Kidney (tissue), 14 donors: ENCODE measurements around the gene MBNL1. TPM values are rescaled to one million over a fixed set of nuclear protein-coding genes. Genes with fewer than 3 reads are reported as not detected.
A peak's percentile ranks its signal among the peaks of the same experiment; 100 is the strongest.

Source experiments
- DNase-seq, 5 donors: peaks; one replicate each; pipeline ENCODE4 v3.0.0-alpha.2; 2013 to 2020
- FAIRE-seq: peaks from 2 replicates; lab custom pipeline; 2012; peaks lifted over from hg19 to GRCh38; lab: Jason Lieb, UNC
- H3K27ac ChIP-seq, 2 donors: one replicate each; pipeline ENCODE4 v1.7.0; 2013; ENCODE audit warnings: low read depth in 2 of 2, low read length in 2 of 2, inconsistent platforms in 1 of 2
- H3K27me3 ChIP-seq: one replicate; pipeline ENCODE4 v1.7.1; 2013; ENCODE audit warnings: low read length, inconsistent platforms; ENCODE audit not compliant: control insufficient read depth, insufficient read depth
- H3K36me3 ChIP-seq, 3 donors: one replicate each; pipeline versions ENCODE4 v1.7.0 to v1.7.1; 2013; ENCODE audit warnings: low read length in 3 of 3, control low read depth in 1 of 3, inconsistent platforms in 1 of 3; ENCODE audit not compliant: insufficient read depth in 3 of 3, control insufficient read depth in 2 of 3
- H3K4me1 ChIP-seq, 3 donors: one replicate each; pipeline versions ENCODE4 v1.7.0 to v1.7.1; 2013; ENCODE audit warnings: low read length in 3 of 3, inconsistent platforms in 1 of 3, low read depth in 1 of 3; ENCODE audit not compliant: control insufficient read depth in 2 of 3, insufficient read depth in 2 of 3
- H3K4me3 ChIP-seq, 3 donors: one replicate each; pipeline versions ENCODE4 v1.7.0 to v1.8.1; 2013; ENCODE audit warnings: low read length in 3 of 3, control low read depth in 1 of 3, inconsistent platforms in 1 of 3
- H3K9ac ChIP-seq, 3 donors: one replicate each; pipeline versions ENCODE4 v1.7.0 to v1.7.1; 2013; ENCODE audit warnings: low read length in 3 of 3, control low read depth in 1 of 3, inconsistent platforms in 1 of 3
- H3K9me3 ChIP-seq, 3 donors: one replicate each; pipeline versions ENCODE4 v1.7.0 to v1.7.1; 2013; ENCODE audit warnings: low read length in 3 of 3, control low read depth in 1 of 3, inconsistent platforms in 1 of 3; ENCODE audit not compliant: control insufficient read depth in 2 of 3, insufficient read depth in 1 of 3
- CTCF ChIP-seq: IDR thresholded peaks from 3 replicates; pipeline ENCODE4 v1.5.1; 2012; ENCODE audit warnings: mild to moderate bottlenecking, moderate library complexity, borderline replicate concordance; ENCODE audit not compliant: insufficient read depth; ENCODE audit errors: extremely low read depth
- intact Hi-C: fragments of 100-400 bp; cut with DNase I; formaldehyde crosslinking; loops from one replicate; pipeline ENCODE4 v1.11.1; 2022
- polyA plus RNA-seq: library from polyadenylated mRNA; stranded (reverse); fragments of 350-450 nt; fragmentation: Illumina TruSeq; extraction: RNeasy Lipid Tissue Mini Kit (QIAGEN cat#74804); gene quantifications from one replicate; pipeline ENCODE4 v1.2.3, GENCODE V29; 2014; ENCODE audit warnings: low read depth, low replicate concordance; ENCODE audit not compliant: insufficient read depth
- total RNA-seq: library from RNA; stranded (reverse); fragmentation: NEBNext Ultra II Directional; extraction: Animal tissue kit (Norgen Biotek cat#: 25700); gene quantifications from one replicate; pipeline ENCODE4 v1.2.1, GENCODE V29; 2021
- donor health status: control.
- donor health status: control.
- donor health status: control.
- donor health status: control.
- donor health status: control.
- donor health status: DM: yes; HTN: yes; CAD: no.
- donor health status: Normal renal cell carcinoma (clear cell type).

MBNL1 gene
- total and polyA plus RNA-seq, 2 donors from 2014 or later = 22.0 to 167 TPM

- Histone ChIP-seq H3K9me3 (peaks cover 0 to 2% (median 0%) of the 10 kb centered on the region in 3 donors), H3K4me1 (peaks cover 0 to 5% (median 4%) of the 10 kb centered on the region in 3 donors), H3K27ac (no peak overlapping the region), H3K9ac (no peak overlapping the region), H3K4me3 (no peak overlapping the region), H3K36me3 (no peaks in the 10 kb centered on the region), H3K27me3 (no peaks in the 10 kb centered on the region)
- TF ChIP-seq CTCF = no peak
- intact Hi-C loops = no loop called here
- peak; percentile 82 for FAIRE-seq
- DNase-seq = no peak
Observed at GRCh38 chr3:152328841-152329240, 60.1 kb downstream of the MBNL1 start.

- H3K9me3 ChIP-seq = no peaks in the 10 kb centered on the region
- FAIRE-seq (peak; percentile 39), DNase-seq (no peak)
- no peak overlapping the region for H3K9ac ChIP-seq
- H3K27ac ChIP-seq = no peak overlapping the region
- H3K4me3 ChIP-seq = no peak overlapping the region
- no peaks in the 10 kb centered on the region for H3K36me3 ChIP-seq
- TF ChIP-seq CTCF = no peak
- H3K4me1 ChIP-seq = peaks cover 0 to 5% (median 4%) of the 10 kb centered on the region in 3 donors
- intact Hi-C loops = no loop called here
- no peaks in the 10 kb centered on the region for H3K27me3 ChIP-seq
Observed at GRCh38 chr3:152330559-152330958, 61.8 kb downstream of the MBNL1 start.

GRCh38 chr3:152331018-152331541 is 62.4 kb downstream of the MBNL1 start:
- Histone ChIP-seq H3K36me3 (no peaks in the 10 kb centered on the region), H3K4me1 (peaks cover 0 to 5% (median 4%) of the 10 kb centered on the region in 3 donors), H3K27ac (peak overlapping the region; percentile 9 to 58), H3K4me3 (no peak overlapping the region), H3K27me3 (no peaks in the 10 kb centered on the region), H3K9ac (no peak overlapping the region), H3K9me3 (no peaks in the 10 kb centered on the region)
- intact Hi-C loops = no loop called here
- FAIRE-seq = peak; percentile 66
- no peak for TF ChIP-seq CTCF
- DNase-seq = peak in 1 of 5 donors; percentile 37

GRCh38 chr3:152331998-152332397 is 63.3 kb downstream of the MBNL1 start:
- Histone ChIP-seq H3K9ac (no peak overlapping the region), H3K27me3 (no peaks in the 10 kb centered on the region), H3K4me3 (no peak overlapping the region), H3K36me3 (no peaks in the 10 kb centered on the region), H3K27ac (no peak overlapping the region), H3K4me1 (peaks cover 0 to 5% (median 4%) of the 10 kb centered on the region in 3 donors), H3K9me3 (no peaks in the 10 kb centered on the region)
- FAIRE-seq = no peak
- intact Hi-C loops = no loop called here
- TF ChIP-seq CTCF = no peak
- DNase-seq = no peak
